NCI-H748 treated with DMSO at 0.1 percent for 48 hours (cell line): ENCODE measurements around the gene FUS.
A peak's percentile ranks its signal among the peaks of the same experiment; 100 is the strongest.

Experiments
- DNase-seq: peaks from one replicate; lab custom pipeline; 2025; lab: John Stamatoyannopoulos, UW

The FUS gene

GRCh38 chr16:31202414-31203375, 22.8 kb downstream of the FUS start, which contains the start of gene PYCARD:
TSS of gene PYCARD (minus strand) at chr16:31202760. CDS start at chr16:31202690, 70 bp downstream.
- DNase-seq: no peak

DNA sequence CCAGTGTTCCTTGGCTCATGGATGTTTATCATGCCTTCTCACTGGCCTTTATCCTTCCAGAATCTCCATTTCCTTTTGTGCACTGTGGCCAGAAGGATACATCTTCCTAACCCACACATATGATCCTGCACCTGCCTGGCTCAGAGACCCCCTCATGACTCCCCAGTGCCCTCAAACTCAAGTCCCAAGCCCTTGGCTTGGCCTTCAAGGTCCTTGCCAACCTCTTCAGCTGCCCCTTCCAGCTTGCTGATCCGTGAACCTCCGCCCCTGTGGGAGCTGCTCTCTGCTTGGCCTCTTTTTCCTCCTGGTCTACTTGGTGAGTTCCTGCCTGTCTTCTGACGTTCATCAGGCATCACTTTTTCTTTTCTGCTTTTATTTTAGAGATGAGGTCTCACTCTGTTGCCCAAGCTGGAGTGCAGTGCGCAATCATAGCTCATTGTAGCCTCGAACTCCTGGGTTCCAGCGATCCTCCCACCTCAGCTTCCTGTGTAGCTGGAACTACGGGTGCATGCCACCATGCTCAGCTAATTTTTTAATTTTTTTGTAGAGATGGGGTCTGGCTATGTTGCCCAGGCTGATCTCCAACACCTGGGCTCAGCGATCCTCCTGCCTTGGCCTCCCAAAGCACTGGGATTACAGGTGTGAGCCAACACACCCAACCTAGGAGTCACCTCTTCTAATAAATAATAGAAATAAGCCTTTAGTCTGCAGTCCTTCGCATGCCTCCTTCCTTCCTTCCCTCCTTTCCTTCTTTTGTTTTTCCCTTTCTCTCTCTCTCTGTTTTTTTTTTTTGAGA, 25.1 kb downstream of the FUS start:
- no peak for DNase-seq

DNA sequence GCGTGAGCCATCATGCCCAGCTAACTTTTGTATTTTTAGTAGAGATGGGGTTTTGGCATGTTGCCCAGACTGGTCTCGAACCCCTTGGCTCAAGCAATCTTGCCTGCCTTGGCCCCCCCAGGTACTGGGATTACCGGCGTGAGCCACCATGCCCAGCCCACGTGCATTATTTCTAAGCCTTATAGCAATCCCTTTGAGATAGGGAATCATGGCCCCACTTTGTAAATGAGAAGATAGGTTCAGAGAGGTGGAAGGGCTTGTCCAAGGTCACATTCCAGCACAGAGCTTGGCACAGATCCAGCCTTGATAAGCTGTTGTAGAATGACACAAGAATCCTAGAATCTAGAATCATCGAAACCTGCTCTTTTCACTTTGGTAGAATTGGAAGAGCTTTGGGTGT, 26.8 kb downstream of the FUS start:
- no peak for DNase-seq

GRCh38 chr16:31213342-31213741, 33.4 kb downstream of the FUS start:
- DNase-seq: no peak

DNA sequence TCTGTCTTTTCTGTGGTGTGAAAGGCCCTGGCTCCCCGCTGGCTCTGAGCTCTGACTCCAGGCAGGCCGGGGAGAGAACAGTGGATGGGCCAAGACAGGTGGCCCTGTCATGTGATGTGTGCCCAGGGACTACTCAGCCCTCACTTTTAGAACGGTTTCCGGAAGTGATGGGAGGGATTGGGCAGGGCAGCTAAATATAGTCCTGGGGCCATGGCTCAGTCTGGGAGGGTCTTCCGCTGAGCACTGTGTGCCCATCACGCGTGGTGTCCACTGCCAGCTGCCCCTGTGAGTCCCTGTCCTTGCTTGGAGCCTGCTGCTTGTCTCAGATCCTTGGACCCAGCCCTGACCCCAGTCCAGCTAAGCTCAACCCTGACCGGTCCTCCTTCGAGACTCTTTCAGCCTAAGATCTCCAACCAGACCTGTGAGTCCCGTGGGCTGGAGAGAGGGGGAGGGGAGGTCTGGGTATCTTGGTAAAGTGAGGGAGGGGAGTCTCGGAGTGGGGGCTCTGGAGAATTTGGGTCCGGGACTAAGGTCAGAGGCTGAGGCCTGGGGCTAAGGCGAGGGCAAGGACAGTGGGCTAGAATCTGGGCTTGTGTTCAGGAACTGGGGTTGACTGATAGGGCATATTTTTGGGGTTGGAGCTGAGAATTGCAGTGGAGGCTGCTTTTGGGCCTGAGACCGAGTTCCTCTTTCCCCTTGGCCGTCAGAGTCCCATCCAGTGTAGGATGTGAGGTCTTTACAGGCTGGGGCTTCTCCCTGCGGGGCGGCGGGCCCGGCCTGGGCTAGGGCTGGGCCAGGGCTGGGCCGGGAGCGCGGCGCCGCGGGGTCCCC, 34.2 kb downstream of the FUS start, which contains the start of gene TRIM72:
TRIM72 (plus strand) TSS at position 243 of the 831 bp plus-strand sequence. CDS start 620 bp downstream, outside the sequence.
- DNase-seq: no peak

- no peak for DNase-seq
These were observed 34.9 kb downstream of the FUS start for GRCh38 chr16:31214708-31215286.

DNA sequence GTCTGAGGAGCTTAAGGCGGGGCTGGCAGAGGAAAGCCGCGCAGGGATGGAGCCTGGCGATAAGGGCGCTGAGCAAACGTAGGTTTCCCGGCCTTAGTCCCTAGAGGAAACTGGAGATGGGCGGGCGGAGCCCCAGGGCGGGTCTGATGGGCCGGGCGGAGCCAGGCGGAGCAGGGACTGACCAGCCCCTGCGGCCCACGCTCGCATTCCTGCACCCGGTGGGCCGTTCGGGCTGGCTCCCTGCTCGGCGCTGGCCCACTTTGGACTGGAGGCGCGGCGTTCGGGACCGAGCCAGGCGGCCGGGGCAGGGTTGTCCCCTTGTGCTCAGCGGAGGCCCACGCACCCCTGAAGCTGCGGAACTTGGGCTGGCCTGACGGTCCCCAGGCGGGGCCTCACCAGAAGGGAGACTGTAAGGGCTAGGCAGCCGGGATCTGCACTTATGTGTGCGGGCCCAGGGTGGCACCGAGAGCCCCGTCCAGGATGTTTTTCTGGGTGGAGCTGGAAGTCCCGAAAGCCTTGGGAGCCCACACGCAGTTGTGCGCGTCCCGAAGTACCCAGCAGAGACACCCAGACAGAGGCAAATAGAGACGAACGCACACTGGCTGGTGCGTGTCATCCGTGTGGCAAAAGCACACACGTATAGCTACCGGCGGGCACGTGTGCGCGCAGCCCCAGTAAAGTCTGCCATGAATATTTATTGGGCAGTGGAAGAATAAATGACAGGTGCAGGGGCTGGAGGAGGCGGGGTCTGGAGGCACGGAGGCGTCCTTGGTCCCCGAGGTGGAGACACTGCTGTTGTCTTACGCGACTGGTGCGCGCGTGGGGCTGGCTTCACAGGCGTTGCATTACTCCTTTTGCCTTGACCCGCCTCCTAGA, 35.6 kb downstream of the FUS start:
- peak; percentile 12 for DNase-seq

DNA sequence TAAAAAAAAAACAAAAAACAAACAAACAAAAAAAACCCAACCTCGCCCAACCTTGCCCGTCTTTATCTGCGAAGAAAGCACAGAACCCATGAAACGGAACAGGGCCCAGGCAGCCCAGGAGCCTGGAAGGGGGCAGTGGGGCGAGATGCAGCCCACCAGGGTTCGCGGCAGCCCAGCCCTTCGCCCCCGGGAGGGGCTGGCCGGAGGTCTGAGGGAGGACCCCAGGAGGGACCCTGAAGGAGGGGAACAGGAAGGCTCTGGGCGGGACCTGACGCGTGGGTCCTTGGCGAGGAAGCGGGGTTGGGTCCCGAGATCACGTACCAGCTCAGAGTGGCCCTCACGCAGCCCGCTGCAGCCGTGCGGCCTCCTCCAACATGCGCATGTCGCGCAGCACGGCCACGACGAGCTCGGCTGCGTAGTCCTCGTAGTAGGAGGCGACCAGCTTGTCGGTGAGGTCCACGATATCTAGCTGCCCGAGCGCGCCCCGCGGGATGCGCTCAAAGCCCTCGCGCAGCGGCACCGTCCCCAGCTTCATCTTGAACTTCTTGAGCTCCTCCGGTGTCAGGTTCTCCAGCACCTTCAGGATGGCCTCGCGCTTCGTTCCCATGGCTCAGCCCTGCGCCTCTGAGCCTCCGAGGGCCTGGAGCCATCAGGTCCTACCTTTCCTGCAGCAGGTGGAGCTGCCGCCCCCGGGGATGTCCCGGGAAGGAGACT, 36.6 kb downstream of the FUS start, which contains the start of gene PYDC1:
PYDC1 (minus strand) TSS at position 714 of the 714 bp plus-strand sequence; CDS start at position 607, 107 bp downstream.
- no peak for DNase-seq

GRCh38 chr16:31217136-31217530, 37.2 kb downstream of the FUS start:
- no peak for DNase-seq

DNA sequence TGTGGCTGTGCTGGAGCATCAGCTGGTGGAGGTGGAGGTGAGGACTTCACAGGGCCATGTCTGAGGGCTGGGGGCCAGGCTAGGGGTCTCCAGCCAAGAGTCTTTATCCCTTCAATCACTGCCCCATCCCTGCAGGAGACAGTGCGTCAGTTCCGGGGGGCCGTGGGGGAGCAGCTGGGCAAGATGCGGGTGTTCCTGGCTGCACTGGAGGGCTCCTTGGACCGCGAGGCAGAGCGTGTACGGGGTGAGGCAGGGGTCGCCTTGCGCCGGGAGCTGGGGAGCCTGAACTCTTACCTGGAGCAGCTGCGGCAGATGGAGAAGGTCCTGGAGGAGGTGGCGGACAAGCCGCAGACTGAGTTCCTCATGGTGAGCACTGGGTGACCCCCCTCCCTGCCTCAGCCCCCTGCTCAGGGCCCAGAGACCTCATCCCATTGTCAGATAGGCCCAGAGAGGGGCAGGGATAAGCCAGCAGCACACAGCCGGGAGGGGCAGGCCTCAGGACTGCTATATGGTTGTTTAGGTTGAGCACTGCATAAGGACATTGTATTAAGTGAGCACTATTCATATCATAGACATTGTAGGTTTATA, 39.3 kb downstream of the FUS start:
- DNase-seq: no peak

DNA sequence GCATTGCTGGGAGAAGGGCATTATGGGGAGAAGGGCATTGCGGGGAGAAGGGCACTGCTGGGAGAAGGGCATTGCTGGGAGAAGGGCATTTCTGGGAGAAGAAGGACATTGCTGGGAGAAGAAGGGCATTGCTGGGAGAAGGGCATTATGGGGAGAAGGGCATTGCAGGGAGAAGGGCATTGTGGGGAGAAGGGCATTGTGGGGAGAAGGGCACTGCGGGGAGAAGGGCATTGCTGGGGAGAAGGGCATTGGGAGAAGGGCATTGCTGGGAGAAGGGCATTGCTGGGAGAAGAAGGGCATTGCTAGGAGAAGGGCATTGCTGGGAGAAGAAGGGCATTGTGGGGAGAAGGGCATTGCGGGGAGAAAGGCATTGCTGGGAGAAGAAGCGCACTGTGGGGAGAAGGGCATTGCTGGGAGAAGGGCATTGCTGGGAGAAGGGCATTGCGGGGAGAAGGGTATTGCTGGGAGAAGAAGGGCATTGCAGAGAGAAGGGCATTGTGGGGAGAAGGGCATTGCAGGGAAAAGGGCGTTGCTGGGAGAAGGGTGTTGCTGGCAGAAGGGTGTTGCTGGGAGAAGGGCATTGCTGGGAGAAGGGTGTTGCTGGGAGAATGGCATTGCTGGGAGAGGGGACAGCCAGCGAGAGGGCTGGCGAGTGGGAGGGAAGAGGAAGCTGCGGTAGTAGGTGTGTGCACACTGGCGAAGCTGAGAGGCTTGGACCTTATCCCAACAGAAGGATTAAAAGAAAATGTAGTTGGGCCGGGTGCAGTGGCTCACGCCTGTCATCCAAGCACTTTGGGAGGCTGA, 41.6 kb downstream of the FUS start:
- no peak for DNase-seq

DNA sequence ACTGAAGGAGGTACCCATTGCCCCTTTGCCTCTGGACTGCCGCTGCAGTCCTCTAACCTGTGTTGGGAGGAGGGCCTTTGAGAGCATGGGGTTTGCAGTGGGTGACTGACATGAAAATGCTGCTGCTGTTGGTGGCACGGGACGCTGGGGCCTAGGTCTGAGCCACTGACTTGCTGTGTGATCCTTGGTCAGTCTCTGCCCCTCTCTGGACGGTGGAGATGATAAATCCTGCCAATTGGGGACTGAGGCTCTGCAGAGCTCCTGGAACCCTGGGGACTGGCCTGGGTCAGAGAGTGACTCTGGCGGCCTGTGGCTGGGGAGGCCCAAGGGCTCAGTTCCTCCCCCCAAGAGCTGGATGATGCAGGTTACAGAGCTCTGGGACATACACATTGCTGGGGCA, 43.1 kb downstream of the FUS start:
- no peak for DNase-seq

DNA sequence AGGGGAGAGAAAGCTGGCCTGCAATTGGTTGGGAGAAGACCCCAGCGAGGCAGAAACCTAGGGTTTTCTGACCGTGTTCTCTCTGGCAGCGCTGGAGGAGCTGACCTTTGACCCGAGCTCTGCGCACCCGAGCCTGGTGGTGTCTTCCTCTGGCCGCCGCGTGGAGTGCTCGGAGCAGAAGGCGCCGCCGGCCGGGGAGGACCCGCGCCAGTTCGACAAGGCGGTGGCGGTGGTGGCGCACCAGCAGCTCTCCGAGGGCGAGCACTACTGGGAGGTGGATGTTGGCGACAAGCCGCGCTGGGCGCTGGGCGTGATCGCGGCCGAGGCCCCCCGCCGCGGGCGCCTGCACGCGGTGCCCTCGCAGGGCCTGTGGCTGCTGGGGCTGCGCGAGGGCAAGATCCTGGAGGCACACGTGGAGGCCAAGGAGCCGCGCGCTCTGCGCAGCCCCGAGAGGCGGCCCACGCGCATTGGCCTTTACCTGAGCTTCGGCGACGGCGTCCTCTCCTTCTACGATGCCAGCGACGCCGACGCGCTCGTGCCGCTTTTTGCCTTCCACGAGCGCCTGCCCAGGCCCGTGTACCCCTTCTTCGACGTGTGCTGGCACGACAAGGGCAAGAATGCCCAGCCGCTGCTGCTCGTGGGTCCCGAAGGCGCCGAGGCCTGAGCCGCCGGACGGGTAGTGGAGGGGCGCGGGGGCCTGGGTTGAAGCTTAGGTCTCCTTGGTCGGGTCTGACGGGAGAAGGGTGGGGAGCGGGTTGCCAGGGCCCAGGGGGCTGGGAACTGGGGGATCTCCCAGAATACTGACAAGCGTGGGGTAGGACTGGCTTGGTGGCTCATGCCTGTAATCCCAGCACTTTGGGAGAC, 44.4 kb downstream of the FUS start:
- no peak for DNase-seq

- DNase-seq: no peak
These were observed 45.3 kb downstream of the FUS start for GRCh38 chr16:31225193-31225592.

- no peak for DNase-seq
These were observed 48.3 kb downstream of the FUS start for GRCh38 chr16:31228206-31228605.

DNA sequence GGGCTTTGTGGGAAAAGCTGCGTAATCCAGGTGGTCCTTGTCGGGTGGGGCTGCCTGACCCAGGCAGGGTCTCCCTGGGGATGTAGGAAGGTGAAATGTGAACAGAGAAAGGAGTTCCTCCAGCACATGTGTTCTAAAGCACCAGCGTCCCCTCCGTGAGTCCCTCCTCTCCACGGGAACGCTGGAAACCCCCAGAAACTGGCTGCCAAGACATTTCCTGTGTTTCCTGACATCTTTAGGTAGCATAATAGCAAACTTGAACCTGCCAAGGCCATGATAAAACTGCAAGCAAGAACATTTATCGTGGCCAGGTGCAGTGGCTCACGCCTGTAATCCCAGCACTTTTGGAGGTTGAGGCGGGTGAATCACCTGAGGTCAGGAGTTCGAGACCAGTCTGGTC, 49.6 kb downstream of the FUS start:
- no peak for DNase-seq

GRCh38 chr16:31238041-31238440, 58.1 kb downstream of the FUS start:
- no peak for DNase-seq
